Measurements from ENCODE around the gene PRR14. TPM values are rescaled to one million over a fixed set of nuclear protein-coding genes. Genes with fewer than 3 reads are reported as not detected.

Gene PRR14
- total and polyA plus RNA-seq, 2 experiments from 2014 or later: 5.6 to 18.0 TPM

DNA sequence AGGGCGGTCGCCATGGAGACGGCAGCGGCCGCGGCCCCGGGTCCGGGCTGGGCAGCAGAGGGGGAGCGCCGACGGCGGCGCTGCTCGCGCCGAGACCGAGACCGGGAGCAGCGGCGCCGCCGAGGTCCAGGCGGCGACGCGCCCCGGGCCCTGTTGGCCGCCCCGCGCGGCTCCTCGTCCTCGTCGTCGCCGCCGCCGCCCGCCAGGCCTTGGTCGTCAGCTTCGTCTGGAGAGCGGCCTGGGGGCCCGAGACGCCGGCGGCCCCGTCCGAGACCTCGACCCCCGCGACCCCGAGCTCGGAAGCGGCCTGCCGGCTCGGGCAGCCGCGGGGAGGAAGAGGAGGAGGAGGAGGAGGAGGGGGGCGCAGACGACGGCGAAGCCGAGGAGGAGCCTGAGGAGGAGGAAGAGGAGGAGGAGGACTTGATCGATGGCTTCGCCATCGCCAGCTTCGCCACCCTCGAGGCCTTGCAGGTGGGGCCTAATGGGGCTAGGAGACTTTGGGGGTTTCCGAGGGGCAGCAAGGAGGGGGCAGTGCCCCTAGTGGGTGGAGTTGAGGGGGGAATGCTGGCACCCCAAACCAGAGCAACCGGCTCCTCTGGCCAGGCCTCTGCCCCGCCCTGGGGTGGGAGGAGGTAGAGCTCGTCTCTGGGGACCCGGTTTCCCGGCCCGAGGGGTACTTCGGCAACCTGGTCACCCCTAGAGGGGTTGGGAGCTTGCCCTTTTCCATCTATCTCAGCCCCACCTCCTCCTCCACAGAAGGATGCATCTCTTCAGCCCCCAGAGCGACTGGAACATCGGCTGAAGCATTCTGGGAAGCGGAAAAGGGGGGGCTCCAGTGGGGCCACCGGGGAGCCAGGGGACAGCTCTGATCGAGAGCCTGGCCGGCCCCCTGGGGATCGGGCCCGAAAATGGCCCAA, 9.0 kb downstream of the PRR14 start:
- Histone ChIP-seq H3K9ac (peak overlapping the region; percentile 94), H2AFZ (peak overlapping the region; percentile 49), H3K36me3 (ENCODE audit: low read depth) (peaks cover 17% of the 10 kb centered on the region; the same call in 1 of the 2 replicates), H3K4me2 (ENCODE audit: unreplicated experiment) (peak overlapping the region; percentile 88), H3F3A (ENCODE audit: insufficient read depth) (peaks cover 18% of the 10 kb centered on the region), H3K4me3 (peak overlapping the region; percentile 88), H4K20me1 (ENCODE audit: insufficient read depth) (no peaks in the 10 kb centered on the region; the same call in 1 of the 2 replicates), H3K9me2 (ENCODE audit: insufficient read depth) (no peaks in the 10 kb centered on the region), H3K4me1 (ENCODE audit: insufficient read depth) (peaks cover 20% of the 10 kb centered on the region), H3K27ac (peak overlapping the region; percentile 97), H3K79me2 (ENCODE audit: insufficient read depth) (peaks cover 49% of the 10 kb centered on the region), H3K9me3 (ENCODE audit: low read depth) (no peaks in the 10 kb centered on the region), H3K27me3 (replicated peaks; ENCODE audit: insufficient read depth) (no peaks in the 10 kb centered on the region)
- in situ Hi-C loops (cut with MboI): no loop called here
- peak; percentile 48 for DNase-seq
- WGBS, 2 experiments (ENCODE audit: low coverage in 1 of 2, low lambda C conversion rate in 2 of 2, missing lambda C conversion rate in 2 of 2): 1% methylated on average over 51 to 54 of the region's 84 CpGs
- TF ChIP-seq EZH2phosphoT487 (IDR thresholded peaks at IDR 0.05; ENCODE audit: insufficient read depth, low read depth) (no peak), EZH2 (IDR thresholded peaks at IDR 0.05; ENCODE audit: insufficient read depth, poor library complexity, severe bottlenecking) (no peak)

DNA sequence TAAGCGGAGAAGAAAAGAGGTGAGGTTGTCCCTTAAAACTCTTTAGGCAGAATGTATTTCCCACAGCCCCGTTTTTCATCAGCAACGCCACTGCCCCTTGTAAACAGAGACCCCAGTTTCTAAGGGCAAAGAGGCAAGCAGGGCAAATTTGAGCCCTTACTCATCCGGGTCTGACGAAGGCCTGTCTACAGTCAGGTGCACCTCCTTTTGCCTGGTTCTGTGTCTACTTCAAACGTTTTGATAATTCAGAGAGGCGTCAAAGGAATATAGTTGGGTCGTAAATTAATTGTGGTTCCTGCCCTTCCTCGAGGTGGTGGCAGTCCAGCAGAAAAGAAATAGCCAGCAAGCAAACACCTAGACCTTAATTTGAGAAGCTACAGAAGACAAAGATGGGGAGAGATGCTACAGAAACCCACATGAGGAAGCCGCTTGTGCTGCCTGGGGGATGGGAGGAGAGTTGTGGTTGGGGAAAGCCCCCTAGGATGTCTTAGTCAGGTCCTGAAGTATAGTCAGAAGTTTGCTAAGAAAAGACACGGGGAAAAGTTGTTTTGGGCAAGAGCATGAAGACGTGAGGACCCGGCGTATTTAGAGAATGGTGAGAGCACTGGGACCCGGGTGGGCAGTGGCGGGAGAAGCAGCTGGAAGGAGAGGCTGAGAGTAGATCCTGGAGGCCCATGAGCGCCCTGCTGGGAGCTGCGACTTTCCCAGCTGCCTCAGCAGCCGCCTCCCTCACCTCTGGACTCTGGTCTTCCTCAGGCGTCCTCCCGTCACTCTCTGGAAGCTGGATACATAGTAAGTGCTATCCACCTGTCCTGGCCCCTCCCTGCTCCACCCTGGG, 9.9 kb downstream of the PRR14 start:
- peaks cover 57% of the 10 kb centered on the region for H3K79me2 ChIP-seq (ENCODE audit: insufficient read depth)
- H3K36me3 ChIP-seq (ENCODE audit: low read depth): peaks cover 17% of the 10 kb centered on the region; the same call in 1 of the 2 replicates

DNA sequence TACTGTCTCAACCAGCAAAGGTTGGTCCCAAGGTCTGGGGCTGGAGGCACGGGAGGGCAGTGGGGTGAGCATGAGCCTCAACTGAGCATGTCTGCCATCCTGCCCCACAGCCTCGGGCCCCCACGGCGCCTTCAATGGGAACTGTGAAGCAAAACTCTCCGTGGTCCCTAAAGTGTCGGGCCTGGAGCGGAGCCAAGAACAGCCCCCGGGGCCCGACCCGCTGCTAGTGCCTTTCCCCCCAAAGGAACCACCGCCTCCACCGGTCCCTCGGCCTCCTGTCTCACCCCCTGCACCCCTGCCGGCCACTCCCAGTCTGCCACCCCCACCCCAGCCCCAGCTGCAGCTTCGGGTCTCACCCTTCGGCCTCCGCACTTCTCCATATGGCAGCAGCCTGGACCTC, 11.7 kb downstream of the PRR14 start:
- no peak for TF ChIP-seq EZH2phosphoT487 (IDR thresholded peaks at IDR 0.05; ENCODE audit: insufficient read depth, low read depth)
- TF ChIP-seq EZH2 (IDR thresholded peaks at IDR 0.05; ENCODE audit: insufficient read depth, poor library complexity, severe bottlenecking): no peak
- Histone ChIP-seq H3K9me3 (ENCODE audit: low read depth) (no peaks in the 10 kb centered on the region), H4K20me1 (ENCODE audit: insufficient read depth) (no peaks in the 10 kb centered on the region; the same call in 1 of the 2 replicates), H3K9ac (no peak overlapping the region), H2AFZ (no peak overlapping the region), H3K4me2 (ENCODE audit: unreplicated experiment) (no peak overlapping the region), H3K9me2 (ENCODE audit: insufficient read depth) (no peaks in the 10 kb centered on the region), H3K27me3 (replicated peaks; ENCODE audit: insufficient read depth) (no peaks in the 10 kb centered on the region), H3K79me2 (ENCODE audit: insufficient read depth) (peaks cover 71% of the 10 kb centered on the region), H3K27ac (no peak overlapping the region), H3K36me3 (ENCODE audit: low read depth) (peaks cover 14% of the 10 kb centered on the region; the same call in 1 of the 2 replicates), H3F3A (ENCODE audit: insufficient read depth) (0 out of 2 replicates have a peak, but pooled peaks cover 2% of the 10 kb centered on the region), H3K4me1 (ENCODE audit: insufficient read depth) (peaks cover 14% of the 10 kb centered on the region), H3K4me3 (no peak overlapping the region)
- 92 to 95% methylated on average over 10 to 17 of the region's 17 CpGs for WGBS, 2 experiments (ENCODE audit: low coverage in 1 of 2, low lambda C conversion rate in 2 of 2, missing lambda C conversion rate in 2 of 2)
- in situ Hi-C loops (cut with MboI): no loop called here
- DNase-seq: no peak

More for the DNA sequence above, 9.9 kb downstream of the PRR14 start:
- peak; percentile 50 for DNase-seq
- Histone ChIP-seq H3K4me1 (ENCODE audit: insufficient read depth) (peaks cover 20% of the 10 kb centered on the region), H3K27ac (peak overlapping the region; percentile 97), H3K4me3 (peak overlapping the region; percentile 88), H3K9me2 (ENCODE audit: insufficient read depth) (no peaks in the 10 kb centered on the region), H3F3A (ENCODE audit: insufficient read depth) (peaks cover 18% of the 10 kb centered on the region), H3K9ac (peak overlapping the region; percentile 94), H3K27me3 (replicated peaks; ENCODE audit: insufficient read depth) (no peaks in the 10 kb centered on the region), H4K20me1 (ENCODE audit: insufficient read depth) (no peaks in the 10 kb centered on the region; the same call in 1 of the 2 replicates), H2AFZ (no peak overlapping the region), H3K9me3 (ENCODE audit: low read depth) (no peaks in the 10 kb centered on the region), H3K4me2 (ENCODE audit: unreplicated experiment) (peak overlapping the region; percentile 88)
- TF ChIP-seq EZH2phosphoT487 (IDR thresholded peaks at IDR 0.05; ENCODE audit: insufficient read depth, low read depth) (no peak), EZH2 (IDR thresholded peaks at IDR 0.05; ENCODE audit: insufficient read depth, poor library complexity, severe bottlenecking) (no peak)
- whole genome bisulfite sequencing, 2 experiments (ENCODE audit: low coverage in 1 of 2, low lambda C conversion rate in 2 of 2, missing lambda C conversion rate in 2 of 2): 48 to 49% methylated on average over 19 to 21 of the region's 21 CpGs
- in situ Hi-C loops (cut with MboI): no loop called here

DNA sequence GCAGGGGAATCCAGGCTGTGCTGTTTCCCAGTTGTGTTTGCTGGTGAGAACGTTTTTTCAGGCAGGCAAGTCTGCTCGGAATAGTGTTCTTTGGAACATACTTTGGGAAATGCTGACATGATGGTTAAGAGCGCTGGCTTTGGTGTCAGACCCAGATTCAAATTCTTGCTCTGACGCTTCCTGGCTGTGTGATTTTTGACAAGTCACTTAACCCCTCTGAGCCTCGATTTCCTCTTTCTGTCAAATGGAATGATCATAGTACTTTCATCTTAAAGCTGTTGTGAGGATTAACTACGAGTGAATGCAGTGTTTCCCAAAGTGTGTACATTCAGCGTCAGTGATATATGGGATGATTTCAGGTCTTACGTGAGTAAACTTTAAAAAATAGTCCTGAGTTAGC, 12.3 kb downstream of the PRR14 start:
- TF ChIP-seq EZH2phosphoT487 (IDR thresholded peaks at IDR 0.05; ENCODE audit: insufficient read depth, low read depth): no peak
- no peak for TF ChIP-seq EZH2 (IDR thresholded peaks at IDR 0.05; ENCODE audit: insufficient read depth, poor library complexity, severe bottlenecking)
- no peak overlapping the region for H3K4me3 ChIP-seq
- no peak overlapping the region for H3K27ac ChIP-seq
- H3K9me3 ChIP-seq (ENCODE audit: low read depth): no peaks in the 10 kb centered on the region
- H3K4me1 ChIP-seq (ENCODE audit: insufficient read depth): peaks cover 14% of the 10 kb centered on the region; the same call in 1 of the 2 replicates
- peaks cover 71% of the 10 kb centered on the region for H3K79me2 ChIP-seq (ENCODE audit: insufficient read depth)
- 86 to 87% methylated on average over 8 of the region's 8 CpGs for WGBS, 2 experiments (ENCODE audit: low coverage in 1 of 2, low lambda C conversion rate in 2 of 2, missing lambda C conversion rate in 2 of 2)
- H3K4me2 ChIP-seq (ENCODE audit: unreplicated experiment): no peak overlapping the region
- peaks cover 14% of the 10 kb centered on the region; the same call in 1 of the 2 replicates for H3K36me3 ChIP-seq (ENCODE audit: low read depth)
- H2AFZ ChIP-seq: no peak overlapping the region
- H4K20me1 ChIP-seq (ENCODE audit: insufficient read depth): no peaks in the 10 kb centered on the region; the same call in 1 of the 2 replicates
- no peak overlapping the region for H3K9ac ChIP-seq
- no peak for DNase-seq
- H3K9me2 ChIP-seq (ENCODE audit: insufficient read depth): no peaks in the 10 kb centered on the region
- no peaks in the 10 kb centered on the region for H3F3A ChIP-seq (ENCODE audit: insufficient read depth)
- no peaks in the 10 kb centered on the region for H3K27me3 ChIP-seq (replicated peaks; ENCODE audit: insufficient read depth)
- in situ Hi-C loops (cut with MboI): no loop called here
